ENCODE results near the gene LONP1. TPM values are rescaled to one million over a fixed set of nuclear protein-coding genes. Genes with fewer than 3 reads are reported as not detected.

LONP1 gene
- polyA plus RNA-seq, 1 donor from 2014 or later: 43.1 TPM

GRCh38 chr19:5684694-5685430 lies 35.1 kb downstream of the LONP1 start:
- TF ChIP-seq CTCF (IDR thresholded peaks at IDR 0.05; ENCODE audit: poor library complexity, severe bottlenecking) (no peak), SMC3 (conservative IDR thresholded peaks at IDR 0.05; ENCODE audit: poor library complexity) (no peak), POLR2AphosphoS5 (IDR thresholded peaks at IDR 0.05) (no peak), MXI1 (conservative IDR thresholded peaks at IDR 0.05; ENCODE audit: poor library complexity, severe bottlenecking) (no peak), EZH2 (IDR thresholded peaks at IDR 0.05; ENCODE audit: borderline replicate concordance, insufficient read depth, low read length, poor library complexity, severe bottlenecking) (no peak), EP300 (conservative IDR thresholded peaks at IDR 0.05; ENCODE audit: poor library complexity, severe bottlenecking) (no peak), RAD21 (conservative IDR thresholded peaks at IDR 0.05) (no peak), REST (IDR thresholded peaks at IDR 0.05; ENCODE audit: borderline replicate concordance) (no peak), TAF1 (IDR thresholded peaks at IDR 0.05; ENCODE audit: low read depth) (no peak)
- Histone ChIP-seq H3K9me2 (ENCODE audit: insufficient read depth, low read length) (no peaks in the 10 kb centered on the region), H3K4me2 (ENCODE audit: low read length) (no peak overlapping the region), H3F3A (ENCODE audit: insufficient read depth, low read length, poor library complexity, severe bottlenecking) (no peaks in the 10 kb centered on the region), H3K27me3 (ENCODE audit: insufficient read depth, low read depth, low read length) (no peaks in the 10 kb centered on the region), H3K79me2 (replicated peaks; ENCODE audit: insufficient read depth, low read length) (peaks cover 19% of the 10 kb centered on the region), H3K9ac (ENCODE audit: low read length) (no peak overlapping the region), H2AFZ (ENCODE audit: low read depth, low read length) (no peak overlapping the region), H3K27ac (ENCODE audit: low read length) (no peak overlapping the region), H3K4me3 (ENCODE audit: low read length) (no peak overlapping the region), H3K9me3 (ENCODE audit: low read length) (no peaks in the 10 kb centered on the region), H3K36me3 (ENCODE audit: insufficient read depth, low read length) (no peaks in the 10 kb centered on the region), H4K20me1 (ENCODE audit: insufficient read depth) (no peaks in the 10 kb centered on the region)

- Histone ChIP-seq H3K9ac (ENCODE audit: low read length) (no peak overlapping the region), H2AFZ (ENCODE audit: low read depth, low read length) (no peak overlapping the region), H4K20me1 (ENCODE audit: insufficient read depth) (no peaks in the 10 kb centered on the region), H3K27me3 (ENCODE audit: insufficient read depth, low read depth, low read length) (no peaks in the 10 kb centered on the region), H3K27ac (ENCODE audit: low read length) (no peak overlapping the region), H3K79me2 (replicated peaks; ENCODE audit: insufficient read depth, low read length) (peaks cover 19% of the 10 kb centered on the region), H3K4me3 (ENCODE audit: low read length) (no peak overlapping the region), H3K9me2 (ENCODE audit: insufficient read depth, low read length) (no peaks in the 10 kb centered on the region), H3K4me2 (ENCODE audit: low read length) (no peak overlapping the region), H3K9me3 (ENCODE audit: low read length) (no peaks in the 10 kb centered on the region), H3F3A (ENCODE audit: insufficient read depth, low read length, poor library complexity, severe bottlenecking) (no peaks in the 10 kb centered on the region), H3K36me3 (ENCODE audit: insufficient read depth, low read length) (no peaks in the 10 kb centered on the region)
- TF ChIP-seq SMC3 (conservative IDR thresholded peaks at IDR 0.05; ENCODE audit: poor library complexity): no peak
- no peak for TF ChIP-seq EZH2 (IDR thresholded peaks at IDR 0.05; ENCODE audit: borderline replicate concordance, insufficient read depth, low read length, poor library complexity, severe bottlenecking)
- no peak for TF ChIP-seq RAD21 (conservative IDR thresholded peaks at IDR 0.05)
- no peak for TF ChIP-seq MXI1 (conservative IDR thresholded peaks at IDR 0.05; ENCODE audit: poor library complexity, severe bottlenecking)
- no peak for TF ChIP-seq REST (IDR thresholded peaks at IDR 0.05; ENCODE audit: borderline replicate concordance)
- no peak for TF ChIP-seq POLR2AphosphoS5 (IDR thresholded peaks at IDR 0.05)
- TF ChIP-seq EP300 (conservative IDR thresholded peaks at IDR 0.05; ENCODE audit: poor library complexity, severe bottlenecking): no peak
Measured at GRCh38 chr19:5683177-5683886, 36.6 kb downstream of the LONP1 start.
